Measurements from ENCODE around the gene SOX6. TPM values are rescaled to one million over a fixed set of nuclear protein-coding genes. Genes with fewer than 3 reads are reported as not detected.

Gene SOX6
- total and polyA plus RNA-seq, 2 donors (not counting 1 experiment from before 2014, with no cell fraction given) = 3.0 to 5.1 TPM

DNA sequence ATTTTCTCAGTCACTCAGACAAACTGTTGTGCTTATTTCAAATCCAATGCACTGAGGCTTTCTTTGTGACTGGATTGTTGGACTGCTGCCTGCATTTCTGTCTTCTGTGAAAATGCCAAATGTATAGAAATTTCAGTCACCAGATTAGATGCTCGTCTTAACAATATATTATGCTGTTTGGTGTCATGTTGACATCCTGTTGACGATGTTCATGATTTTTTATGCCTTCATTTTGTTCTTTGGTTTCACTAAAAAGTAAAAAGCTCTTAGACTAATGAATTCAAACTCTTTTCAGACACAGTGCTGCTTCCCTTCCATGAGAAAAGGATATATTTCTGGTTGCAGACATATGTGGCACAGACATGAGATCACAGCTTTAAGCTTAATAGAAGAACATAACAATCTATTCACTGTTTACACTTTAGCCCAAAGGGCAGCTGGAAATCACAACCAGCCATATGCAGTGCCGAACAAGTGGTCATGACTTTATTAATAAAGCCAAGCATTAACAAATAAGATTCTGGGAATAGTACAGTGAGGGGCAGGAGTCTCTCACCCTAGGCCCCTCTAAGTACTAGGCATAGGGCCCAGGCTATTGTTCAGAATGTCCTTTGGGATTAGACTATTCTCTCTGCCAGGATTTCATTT is 9.4 kb upstream of the SOX6 start:
- no peaks in the 10 kb centered on the region for H4K20me1 ChIP-seq (ENCODE audit: control insufficient read depth, extremely low read depth, insufficient read depth, low read length)
- no peaks in the 10 kb centered on the region for H3K9me3 ChIP-seq (ENCODE audit: control insufficient read depth, insufficient read depth, low read depth, low read length)
- no peak overlapping the region for H3K4me3 ChIP-seq (replicated peaks in 1 of 4; ENCODE audit: control extremely low read depth in 1 of 4, insufficient read depth in 1 of 4, low read depth in 3 of 4, low read length in 4 of 4)
- H3K9ac ChIP-seq (ENCODE audit: insufficient read depth, low read length) = no peak overlapping the region
- no peak overlapping the region for H3K4me2 ChIP-seq (ENCODE audit: extremely low read depth, insufficient read depth, low read length)
- no peaks in the 10 kb centered on the region for H3K36me3 ChIP-seq (ENCODE audit: control insufficient read depth, insufficient read depth, low read length)
- H3K79me2 ChIP-seq (ENCODE audit: control insufficient read depth, insufficient read depth, low read length) = no peaks in the 10 kb centered on the region
- DNase-seq (ENCODE audit: low read depth in 2 of 2) = peak in 1 of 2 donors; percentile 42
- no peak overlapping the region for H3K27ac ChIP-seq (ENCODE audit: insufficient read depth, low read length)
- TF ChIP-seq, protein P1, sequence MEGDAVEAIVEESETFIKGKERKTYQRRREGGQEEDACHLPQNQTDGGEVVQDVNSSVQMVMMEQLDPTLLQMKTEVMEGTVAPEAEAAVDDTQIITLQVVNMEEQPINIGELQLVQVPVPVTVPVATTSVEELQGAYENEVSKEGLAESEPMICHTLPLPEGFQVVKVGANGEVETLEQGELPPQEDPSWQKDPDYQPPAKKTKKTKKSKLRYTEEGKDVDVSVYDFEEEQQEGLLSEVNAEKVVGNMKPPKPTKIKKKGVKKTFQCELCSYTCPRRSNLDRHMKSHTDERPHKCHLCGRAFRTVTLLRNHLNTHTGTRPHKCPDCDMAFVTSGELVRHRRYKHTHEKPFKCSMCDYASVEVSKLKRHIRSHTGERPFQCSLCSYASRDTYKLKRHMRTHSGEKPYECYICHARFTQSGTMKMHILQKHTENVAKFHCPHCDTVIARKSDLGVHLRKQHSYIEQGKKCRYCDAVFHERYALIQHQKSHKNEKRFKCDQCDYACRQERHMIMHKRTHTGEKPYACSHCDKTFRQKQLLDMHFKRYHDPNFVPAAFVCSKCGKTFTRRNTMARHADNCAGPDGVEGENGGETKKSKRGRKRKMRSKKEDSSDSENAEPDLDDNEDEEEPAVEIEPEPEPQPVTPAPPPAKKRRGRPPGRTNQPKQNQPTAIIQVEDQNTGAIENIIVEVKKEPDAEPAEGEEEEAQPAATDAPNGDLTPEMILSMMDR (conservative IDR thresholded peaks at IDR 0.05 in 1 of 2, IDR thresholded peaks at IDR 0.05 in 1 of 2; ENCODE audit: low read depth in 1 of 2, low read length in 2 of 2) = no peak
- no peak for TF ChIP-seq EZH2 (IDR thresholded peaks at IDR 0.05; ENCODE audit: low read length, missing control alignments)
- no peaks in the 10 kb centered on the region for H3K27me3 ChIP-seq (ENCODE audit: control insufficient read depth, insufficient read depth, low read length)
- H2AFZ ChIP-seq (ENCODE audit: low read length) = no peak overlapping the region
- H3K4me1 ChIP-seq (ENCODE audit: control insufficient read depth, extremely low read depth, insufficient read depth, low read length) = no peaks in the 10 kb centered on the region

DNA sequence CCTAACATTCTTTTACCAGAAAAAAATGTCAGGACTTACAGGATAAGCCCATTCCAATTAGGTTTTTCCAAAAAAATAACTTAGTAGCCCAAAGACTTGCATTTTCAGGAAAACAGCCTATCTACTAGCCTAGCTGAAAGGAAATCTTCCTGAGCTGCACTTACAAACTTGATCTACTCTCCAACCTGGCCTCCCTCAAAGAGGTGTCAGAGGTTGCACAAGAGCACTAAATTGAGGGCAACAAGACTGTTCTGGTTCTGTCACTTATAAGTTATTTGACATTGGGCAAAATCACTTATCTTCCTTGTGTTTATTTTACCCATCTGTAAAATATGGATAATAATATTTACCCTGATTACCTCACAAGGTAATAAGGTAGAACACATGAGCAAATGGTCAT is 7.9 kb upstream of the SOX6 start:
- no peaks in the 10 kb centered on the region for H3K27me3 ChIP-seq (ENCODE audit: control insufficient read depth, insufficient read depth, low read length)
- no peak overlapping the region for H3K27ac ChIP-seq (ENCODE audit: insufficient read depth, low read length)
- H3K9me3 ChIP-seq (ENCODE audit: control insufficient read depth, insufficient read depth, low read depth, low read length) = no peaks in the 10 kb centered on the region
- H3K79me2 ChIP-seq (ENCODE audit: control insufficient read depth, insufficient read depth, low read length) = no peaks in the 10 kb centered on the region
- H3K9ac ChIP-seq (ENCODE audit: insufficient read depth, low read length) = no peak overlapping the region
- H3K4me1 ChIP-seq (ENCODE audit: control insufficient read depth, extremely low read depth, insufficient read depth, low read length) = no peaks in the 10 kb centered on the region
- H3K4me3 ChIP-seq (replicated peaks in 1 of 4; ENCODE audit: control extremely low read depth in 1 of 4, insufficient read depth in 1 of 4, low read depth in 3 of 4, low read length in 4 of 4) = no peak overlapping the region
- DNase-seq (ENCODE audit: low read depth in 2 of 2) = no peak
- TF ChIP-seq EZH2 (IDR thresholded peaks at IDR 0.05; ENCODE audit: low read length, missing control alignments) = no peak
- TF ChIP-seq, protein P1 (conservative IDR thresholded peaks at IDR 0.05 in 1 of 2, IDR thresholded peaks at IDR 0.05 in 1 of 2; ENCODE audit: low read depth in 1 of 2, low read length in 2 of 2) = no peak
- H3K36me3 ChIP-seq (ENCODE audit: control insufficient read depth, insufficient read depth, low read length) = no peaks in the 10 kb centered on the region
- H2AFZ ChIP-seq (ENCODE audit: low read length) = no peak overlapping the region
- H3K4me2 ChIP-seq (ENCODE audit: extremely low read depth, insufficient read depth, low read length) = no peak overlapping the region
- no peaks in the 10 kb centered on the region for H4K20me1 ChIP-seq (ENCODE audit: control insufficient read depth, extremely low read depth, insufficient read depth, low read length)

DNA sequence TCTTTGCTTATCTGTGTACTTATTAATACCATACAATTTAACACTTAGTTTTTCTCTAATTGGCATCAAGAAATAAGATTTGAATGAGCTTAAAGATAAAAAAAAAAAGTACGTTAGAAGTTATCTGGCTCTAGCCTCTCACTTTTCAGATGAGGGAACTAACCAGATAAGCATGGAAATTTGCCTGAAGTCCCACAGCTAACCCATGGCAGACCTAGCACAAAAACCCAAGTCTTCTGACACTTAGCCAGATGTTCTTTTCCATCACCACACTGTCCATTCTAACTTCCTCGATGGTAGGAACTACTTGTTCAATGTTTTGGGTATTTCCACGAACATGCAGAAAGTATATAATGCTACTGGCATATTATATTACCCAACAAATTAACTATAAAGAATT is 7.4 kb upstream of the SOX6 start:
- Histone ChIP-seq H3K27ac (ENCODE audit: insufficient read depth, low read length) (no peak overlapping the region), H3K4me1 (ENCODE audit: control insufficient read depth, extremely low read depth, insufficient read depth, low read length) (no peaks in the 10 kb centered on the region), H3K79me2 (ENCODE audit: control insufficient read depth, insufficient read depth, low read length) (no peaks in the 10 kb centered on the region), H3K9me3 (ENCODE audit: control insufficient read depth, insufficient read depth, low read depth, low read length) (no peaks in the 10 kb centered on the region), H3K27me3 (ENCODE audit: control insufficient read depth, insufficient read depth, low read length) (no peaks in the 10 kb centered on the region), H3K36me3 (ENCODE audit: control insufficient read depth, insufficient read depth, low read length) (no peaks in the 10 kb centered on the region), H3K4me3 (replicated peaks in 1 of 4; ENCODE audit: control extremely low read depth in 1 of 4, insufficient read depth in 1 of 4, low read depth in 3 of 4, low read length in 4 of 4) (no peak overlapping the region), H2AFZ (ENCODE audit: low read length) (no peak overlapping the region), H3K9ac (ENCODE audit: insufficient read depth, low read length) (no peak overlapping the region), H3K4me2 (ENCODE audit: extremely low read depth, insufficient read depth, low read length) (no peak overlapping the region), H4K20me1 (ENCODE audit: control insufficient read depth, extremely low read depth, insufficient read depth, low read length) (no peaks in the 10 kb centered on the region)
- DNase-seq (ENCODE audit: low read depth in 2 of 2) = no peak
- TF ChIP-seq, protein P1 (conservative IDR thresholded peaks at IDR 0.05 in 1 of 2, IDR thresholded peaks at IDR 0.05 in 1 of 2; ENCODE audit: low read depth in 1 of 2, low read length in 2 of 2) = no peak
- TF ChIP-seq EZH2 (IDR thresholded peaks at IDR 0.05; ENCODE audit: low read length, missing control alignments) = no peak

Data from fibroblast of lung (primary cell).